Measurements from ENCODE around the gene HTRA1.

DNA sequence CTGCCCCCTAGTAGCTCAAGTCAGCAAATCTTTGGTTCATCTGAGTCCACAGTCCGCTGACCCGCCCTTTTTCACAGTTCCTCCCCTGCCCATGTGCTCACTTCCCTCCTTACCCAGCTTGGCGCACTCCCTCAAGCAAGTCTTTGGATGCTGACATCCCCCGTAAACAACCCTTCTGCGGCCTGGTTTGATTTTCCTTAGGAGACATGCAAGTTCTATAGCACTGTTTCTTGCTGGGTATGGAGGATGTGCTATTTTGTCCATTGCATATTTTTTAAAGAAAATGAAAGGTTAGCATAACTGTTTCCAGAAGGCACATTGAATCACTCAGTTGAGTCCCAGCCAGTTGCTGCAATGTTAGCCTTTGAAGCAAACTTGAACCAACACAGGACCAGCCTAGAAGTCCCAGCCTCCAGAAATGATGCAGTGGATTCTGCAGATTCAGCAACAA lies 38.2 kb downstream of the HTRA1 start:
- TF ChIP-seq, protein P1, sequence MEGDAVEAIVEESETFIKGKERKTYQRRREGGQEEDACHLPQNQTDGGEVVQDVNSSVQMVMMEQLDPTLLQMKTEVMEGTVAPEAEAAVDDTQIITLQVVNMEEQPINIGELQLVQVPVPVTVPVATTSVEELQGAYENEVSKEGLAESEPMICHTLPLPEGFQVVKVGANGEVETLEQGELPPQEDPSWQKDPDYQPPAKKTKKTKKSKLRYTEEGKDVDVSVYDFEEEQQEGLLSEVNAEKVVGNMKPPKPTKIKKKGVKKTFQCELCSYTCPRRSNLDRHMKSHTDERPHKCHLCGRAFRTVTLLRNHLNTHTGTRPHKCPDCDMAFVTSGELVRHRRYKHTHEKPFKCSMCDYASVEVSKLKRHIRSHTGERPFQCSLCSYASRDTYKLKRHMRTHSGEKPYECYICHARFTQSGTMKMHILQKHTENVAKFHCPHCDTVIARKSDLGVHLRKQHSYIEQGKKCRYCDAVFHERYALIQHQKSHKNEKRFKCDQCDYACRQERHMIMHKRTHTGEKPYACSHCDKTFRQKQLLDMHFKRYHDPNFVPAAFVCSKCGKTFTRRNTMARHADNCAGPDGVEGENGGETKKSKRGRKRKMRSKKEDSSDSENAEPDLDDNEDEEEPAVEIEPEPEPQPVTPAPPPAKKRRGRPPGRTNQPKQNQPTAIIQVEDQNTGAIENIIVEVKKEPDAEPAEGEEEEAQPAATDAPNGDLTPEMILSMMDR (conservative IDR thresholded peaks at IDR 0.05; ENCODE audit: low read length): no peak
- no peak for TF ChIP-seq EZH2phosphoT487 (IDR thresholded peaks at IDR 0.05; ENCODE audit: borderline replicate concordance)

All from Loucy (cell line).